GM23248 (cell line): ENCODE measurements around the gene ZBED5. TPM values are rescaled to one million over a fixed set of nuclear protein-coding genes. Genes with fewer than 3 reads are reported as not detected.
A peak's percentile ranks its signal among the peaks of the same experiment; 100 is the strongest.

Experiments used
- DNase-seq: peaks from one replicate; pipeline ENCODE4 v3.0.0-alpha.2; 2015
- H2AFZ ChIP-seq: fragments of 200-600 bp; sonication (generic); 2 replicates; pipeline ENCODE4 v1.6.1; 2016; ENCODE audit warnings: antibody characterized with exemption
- H3F3A ChIP-seq: fragments of 200-600 bp; sonication (generic); 2 replicates; pipeline ENCODE4 v1.6.1; 2016; ENCODE audit warnings: mild to moderate bottlenecking, antibody characterized with exemption, mixed run types; ENCODE audit not compliant: insufficient read depth
- H3K27ac ChIP-seq: fragments of 200-600 bp; sonication (generic); 2 replicates; pipeline ENCODE4 v1.5.1; 2016; ENCODE audit warnings: mild to moderate bottlenecking
- H3K27me3 ChIP-seq: fragments of 200-600 bp; sonication (generic); replicated peaks from 2 replicates; pipeline ENCODE4 v1.6.1; 2016; ENCODE audit warnings: mild to moderate bottlenecking; ENCODE audit not compliant: insufficient read depth
- H3K36me3 ChIP-seq: fragments of 200-600 bp; sonication (generic); 2 replicates; pipeline ENCODE4 v1.6.1; 2016; ENCODE audit warnings: low read depth, mild to moderate bottlenecking
- H3K4me1 ChIP-seq: fragments of 200-600 bp; sonication (generic); 2 replicates; pipeline ENCODE4 v1.6.1; 2016; ENCODE audit warnings: mild to moderate bottlenecking; ENCODE audit not compliant: insufficient read depth
- H3K4me2 ChIP-seq: fragments of 200-600 bp; sonication (generic); one replicate; pipeline ENCODE4 v1.6.1; 2016; ENCODE audit warnings: mild to moderate bottlenecking; ENCODE audit not compliant: unreplicated experiment
- H3K4me3 ChIP-seq: fragments of 200-600 bp; sonication (generic); 2 replicates; pipeline ENCODE4 v1.5.1; 2016; ENCODE audit warnings: mild to moderate bottlenecking
- H3K79me2 ChIP-seq: fragments of 200-600 bp; sonication (generic); 2 replicates; pipeline ENCODE4 v1.6.1; 2016; ENCODE audit warnings: mild to moderate bottlenecking; ENCODE audit not compliant: insufficient read depth
- H3K9ac ChIP-seq: fragments of 200-600 bp; sonication (generic); 2 replicates; pipeline ENCODE4 v1.6.1; 2016; ENCODE audit warnings: mild to moderate bottlenecking
- H3K9me2 ChIP-seq: fragments of 200-600 bp; sonication (generic); 2 replicates; pipeline ENCODE4 v1.6.1; 2016; ENCODE audit warnings: mixed run types, mild to moderate bottlenecking, moderate library complexity; ENCODE audit not compliant: insufficient read depth
- H3K9me3 ChIP-seq: fragments of 200-600 bp; sonication (generic); one replicate; pipeline ENCODE4 v1.6.1; 2017; ENCODE audit warnings: low read depth
- H4K20me1 ChIP-seq: fragments of 200-600 bp; sonication (generic); 2 replicates; pipeline ENCODE4 v1.6.0; 2016; ENCODE audit not compliant: insufficient read depth
- EZH2 ChIP-seq: fragments of 200-600 bp; sonication (generic); IDR thresholded peaks from 2 replicates; pipeline ENCODE4 v1.6.1; 2018; ENCODE audit warnings: antibody characterized with exemption, mild to moderate bottlenecking; ENCODE audit not compliant: insufficient read depth, poor library complexity, severe bottlenecking
- EZH2phosphoT487 ChIP-seq: fragments of 200-600 bp; sonication (generic); IDR thresholded peaks from 2 replicates; pipeline ENCODE4 v1.6.1; 2018; ENCODE audit warnings: antibody characterized with exemption, moderate library complexity, mild to moderate bottlenecking, low read depth; ENCODE audit not compliant: insufficient read depth
- WGBS, 2 experiments: methylation state at CpG; one replicate each; pipeline ENCODE4 v1.1.6; 2015 to 2017; ENCODE audit warnings: low lambda C conversion rate in 2 of 2, low coverage in 1 of 2; ENCODE audit errors: missing lambda C conversion rate in 2 of 2; 5-methylcytosine and 5-hydroxymethylcytosine counted together
- in situ Hi-C: fragments of 300-500 bp; cut with MboI; formaldehyde crosslinking; loops from 2 replicates; pipeline ENCODE4 v1.15.0; 2020
- polyA plus RNA-seq: library from polyadenylated mRNA; unstranded; fragments of >200 nt; fragmentation: Nextera tagmentation; extraction: Ambion mirVana; gene quantifications from 2 replicates; pipeline ENCODE4 v1.2.1, GENCODE V29; 2016
- total RNA-seq: library from RNA; depleted of rRNA; stranded (reverse); fragments of >200 nt; shearing (Covaris generic); gene quantifications from 2 replicates; pipeline ENCODE4 v1.2.3, GENCODE V29; 2014

Gene ZBED5
- total and polyA plus RNA-seq, 2 experiments from 2014 or later, result 25.6 to 27.8 TPM

DNA sequence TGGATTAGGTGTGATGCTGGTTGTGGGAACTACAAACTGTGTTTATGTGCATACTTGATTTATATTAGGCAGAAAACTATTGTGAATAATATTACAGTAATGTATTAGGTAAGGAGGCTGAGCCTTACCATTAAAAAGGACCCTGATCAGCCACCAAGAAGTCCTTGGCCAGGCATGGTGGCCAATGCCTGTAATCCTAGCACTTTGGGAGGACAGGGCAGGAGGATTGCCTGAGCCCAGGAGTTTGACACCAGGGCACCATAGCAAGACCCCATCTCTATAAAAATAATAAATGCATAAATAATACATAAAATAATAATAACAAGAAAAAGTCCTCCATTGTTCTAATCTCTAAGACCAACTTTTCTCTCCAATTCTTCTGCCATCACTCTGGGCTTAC is 3.2 kb upstream of the ZBED5 start:
- Histone ChIP-seq H3K9me2 (no peaks in the 10 kb centered on the region), H2AFZ (no peak overlapping the region), H3K4me2 (no peak overlapping the region), H3K79me2 (peaks cover 30% of the 10 kb centered on the region), H4K20me1 (no peaks in the 10 kb centered on the region), H3K27me3 (no peaks in the 10 kb centered on the region), H3K9me3 (no peaks in the 10 kb centered on the region), H3K27ac (no peak overlapping the region), H3F3A (peaks cover 22% of the 10 kb centered on the region; the same call in 1 of the 2 replicates), H3K36me3 (no peaks in the 10 kb centered on the region), H3K4me3 (no peak overlapping the region), H3K9ac (no peak overlapping the region), H3K4me1 (peaks cover 14% of the 10 kb centered on the region)
- TF ChIP-seq EZH2, result no peak
- TF ChIP-seq EZH2phosphoT487, result no peak
- in situ Hi-C loops, result no loop called here
- DNase-seq, result no peak

- H3K4me3 ChIP-seq, result peak overlapping the region; percentile 89
- in situ Hi-C loops, result no loop called here
- H4K20me1 ChIP-seq, result no peaks in the 10 kb centered on the region
- no peak for TF ChIP-seq EZH2
- TF ChIP-seq EZH2phosphoT487, result no peak
- no peaks in the 10 kb centered on the region for H3K27me3 ChIP-seq
- peak overlapping the region; percentile 84 for H2AFZ ChIP-seq
- H3K9ac ChIP-seq, result peak overlapping the region; percentile 95
- DNase-seq, result peak; percentile 94
- H3K27ac ChIP-seq, result peak overlapping the region; percentile 98
- H3K9me3 ChIP-seq, result no peaks in the 10 kb centered on the region
- H3K9me2 ChIP-seq, result no peaks in the 10 kb centered on the region
- H3F3A ChIP-seq, result peaks cover 28% of the 10 kb centered on the region; the same call in 1 of the 2 replicates
- 1% methylated on average over 45 to 46 of the region's 46 CpGs for WGBS, 2 experiments
- H3K79me2 ChIP-seq, result peaks cover 54% of the 10 kb centered on the region
- peaks cover 20% of the 10 kb centered on the region for H3K4me1 ChIP-seq
- peaks cover 22% of the 10 kb centered on the region for H3K36me3 ChIP-seq
- H3K4me2 ChIP-seq, result peak overlapping the region; percentile 97
Observed at GRCh38 chr11:10858439-10859325, 829 bp upstream of the ZBED5 start.

GRCh38 chr11:10857459-10857708 is 469 bp downstream of the ZBED5 start:
- H3K4me1 ChIP-seq, result peaks cover 20% of the 10 kb centered on the region
- WGBS, 2 experiments, result 1% methylated on average over 14 of the region's 14 CpGs
- peak overlapping the region; percentile 97 for H3K4me2 ChIP-seq
- no peaks in the 10 kb centered on the region for H3K9me3 ChIP-seq
- TF ChIP-seq EZH2 (no peak), EZH2phosphoT487 (no peak)
- peak overlapping the region; percentile 98 for H3K27ac ChIP-seq
- peaks cover 34% of the 10 kb centered on the region for H3K36me3 ChIP-seq
- no peaks in the 10 kb centered on the region for H3K9me2 ChIP-seq
- H3K9ac ChIP-seq, result peak overlapping the region; percentile 95
- H3F3A ChIP-seq, result peaks cover 31% of the 10 kb centered on the region; the same call in 1 of the 2 replicates
- peak overlapping the region; percentile 89 for H3K4me3 ChIP-seq
- in situ Hi-C loops, result no loop called here
- H3K79me2 ChIP-seq, result peaks cover 66% of the 10 kb centered on the region
- DNase-seq, result no peak
- H2AFZ ChIP-seq, result peak overlapping the region; percentile 84
- no peaks in the 10 kb centered on the region for H4K20me1 ChIP-seq
- H3K27me3 ChIP-seq, result no peaks in the 10 kb centered on the region

- Histone ChIP-seq H3K79me2 (peaks cover 67% of the 10 kb centered on the region), H3K27me3 (no peaks in the 10 kb centered on the region), H3K9me3 (no peaks in the 10 kb centered on the region), H3K36me3 (peaks cover 36% of the 10 kb centered on the region), H3K4me3 (peak overlapping the region; percentile 89), H3K9me2 (no peaks in the 10 kb centered on the region), H2AFZ (peak overlapping the region; percentile 84), H3K4me2 (peak overlapping the region; percentile 97), H3K4me1 (peaks cover 20% of the 10 kb centered on the region), H3K27ac (peak overlapping the region; percentile 98), H3F3A (peaks cover 31% of the 10 kb centered on the region; the same call in 1 of the 2 replicates), H4K20me1 (no peaks in the 10 kb centered on the region), H3K9ac (peak overlapping the region; percentile 95)
- peak; percentile 65 for DNase-seq
- TF ChIP-seq EZH2, result no peak
- TF ChIP-seq EZH2phosphoT487, result no peak
- WGBS, 2 experiments, result 1 to 2% methylated on average over 17 of the region's 17 CpGs
- in situ Hi-C loops, result no loop called here
Observed at GRCh38 chr11:10856689-10857458, 979 bp downstream of the ZBED5 start.
